ENCODE data around the gene NRXN3.

Gene NRXN3

DNA sequence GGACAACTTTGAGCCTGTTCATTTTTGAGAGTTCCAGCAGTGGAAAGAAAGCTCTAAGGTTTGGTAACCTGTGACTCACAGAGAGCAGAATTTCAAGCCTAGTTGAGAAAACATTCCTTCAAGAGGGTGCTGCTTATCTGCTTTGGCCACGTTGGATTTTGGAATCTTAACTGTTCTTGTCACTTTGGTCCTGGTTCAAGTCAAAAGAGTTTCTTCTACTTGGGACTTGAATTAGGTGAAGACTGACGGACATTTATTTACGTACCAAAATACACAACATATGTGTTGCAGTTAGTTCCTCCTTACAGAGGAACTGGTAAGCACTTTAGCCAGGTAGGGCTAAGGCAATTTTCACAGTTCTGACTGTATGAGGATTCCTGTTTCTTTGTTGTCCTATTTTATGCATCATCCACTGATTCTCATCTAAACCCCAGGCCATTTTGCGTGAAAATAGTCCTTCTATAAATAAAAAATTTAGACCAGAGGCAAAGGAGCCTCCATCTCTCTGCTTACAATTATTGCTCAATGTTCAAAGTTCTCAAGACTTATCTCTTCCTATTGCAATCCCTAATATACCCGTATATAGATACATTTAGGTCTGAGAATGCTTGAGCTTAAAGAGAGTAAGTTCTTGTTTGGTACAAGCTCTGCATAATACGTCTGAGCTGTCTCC is 1460.3 kb downstream of the NRXN3 start:
- in situ Hi-C loops (cut with MboI; ENCODE audit: low sequenced_read_pairs), result no loop called here

DNA sequence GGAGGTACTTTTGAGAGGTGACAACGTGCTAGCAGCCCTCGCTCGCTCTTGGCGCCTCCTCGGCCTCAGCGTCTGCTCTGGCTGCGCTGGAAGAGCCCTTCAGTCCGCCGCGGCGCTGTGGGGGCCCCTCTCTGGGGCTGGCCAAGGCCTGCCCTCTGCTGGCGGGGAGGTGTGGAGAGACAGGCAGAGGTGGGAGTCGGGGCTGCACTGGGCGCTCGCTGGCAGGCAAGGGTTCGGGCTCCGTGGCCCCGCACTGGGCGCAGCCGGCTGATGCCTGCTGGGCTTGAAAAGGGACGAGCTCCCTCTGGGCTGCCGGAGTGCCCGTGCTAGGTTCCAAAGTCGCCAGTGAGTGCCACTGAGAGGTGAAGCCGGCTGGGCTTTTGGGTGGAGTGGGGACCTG is 1461.1 kb downstream of the NRXN3 start:
- in situ Hi-C loops (cut with MboI; ENCODE audit: low sequenced_read_pairs), result no loop called here

DNA sequence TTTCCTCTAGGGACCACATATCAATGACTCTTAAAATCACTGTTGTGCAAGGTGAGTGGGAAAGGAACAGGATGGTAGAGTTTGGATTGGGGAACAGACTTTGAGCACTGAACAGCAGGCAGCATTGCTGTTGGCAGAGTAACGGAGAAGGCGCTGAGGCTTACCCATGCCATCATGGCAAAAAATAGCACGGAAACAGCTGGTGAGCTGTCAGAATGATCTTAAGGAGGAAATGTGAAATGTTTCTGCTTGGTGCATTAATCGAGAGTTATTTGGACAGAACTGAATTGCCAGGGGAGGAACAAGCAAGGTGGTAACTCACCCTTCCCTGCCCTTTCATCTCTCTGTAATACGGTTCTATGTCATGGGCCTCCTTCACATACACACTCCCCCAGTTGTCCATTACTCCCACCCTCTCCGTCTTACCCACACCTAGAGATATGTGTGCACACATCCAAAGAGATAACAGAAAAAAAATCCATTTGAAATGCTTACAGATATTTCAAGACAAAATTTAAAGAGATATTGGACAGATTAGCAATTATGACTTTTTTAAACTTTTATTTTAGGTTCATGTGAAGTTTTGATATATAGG is 1468.6 kb downstream of the NRXN3 start:
- in situ Hi-C loops (cut with MboI; ENCODE audit: low sequenced_read_pairs), result no loop called here

DNA sequence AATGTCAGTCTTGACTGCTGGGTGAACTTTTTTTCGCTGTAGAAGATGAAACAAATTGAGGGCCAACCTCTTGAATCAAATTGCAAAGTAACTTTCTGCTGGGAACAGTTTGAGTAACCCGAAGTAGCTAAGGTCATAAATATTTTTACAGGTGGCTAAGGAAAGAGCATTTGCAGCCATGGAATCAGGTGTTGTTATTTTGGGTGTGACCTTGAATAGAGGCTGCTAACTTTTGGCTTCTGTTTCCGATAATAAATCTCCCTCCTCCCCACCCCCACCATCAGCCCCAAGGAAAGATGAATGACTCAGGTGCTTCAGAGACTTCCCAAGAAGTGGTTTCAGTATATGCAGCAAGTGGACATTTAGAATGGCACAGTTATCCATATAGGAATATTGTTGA is 1469.4 kb downstream of the NRXN3 start:
- in situ Hi-C loops (cut with MboI; ENCODE audit: low sequenced_read_pairs), result no loop called here

DNA sequence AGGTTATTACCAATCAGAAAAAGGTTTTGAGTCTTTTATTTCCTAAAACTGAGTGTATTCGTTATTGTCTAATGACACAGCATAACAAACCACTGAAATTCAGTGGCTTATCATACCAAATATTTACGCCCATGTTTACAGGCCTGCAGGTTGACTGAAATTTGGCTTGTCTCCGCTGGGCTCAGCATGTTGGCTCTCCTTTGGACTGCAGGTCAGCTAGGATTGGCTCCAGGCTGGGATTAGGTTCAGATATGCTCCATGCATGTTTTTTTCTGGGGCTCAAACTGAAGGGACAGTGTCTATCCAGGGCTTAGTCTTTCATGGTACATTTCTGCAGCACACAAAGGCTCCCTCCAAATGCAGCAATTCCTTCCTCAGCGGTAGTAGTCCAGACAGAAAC is 1471.2 kb downstream of the NRXN3 start:
- in situ Hi-C loops (cut with MboI; ENCODE audit: low sequenced_read_pairs), result no loop called here

DNA sequence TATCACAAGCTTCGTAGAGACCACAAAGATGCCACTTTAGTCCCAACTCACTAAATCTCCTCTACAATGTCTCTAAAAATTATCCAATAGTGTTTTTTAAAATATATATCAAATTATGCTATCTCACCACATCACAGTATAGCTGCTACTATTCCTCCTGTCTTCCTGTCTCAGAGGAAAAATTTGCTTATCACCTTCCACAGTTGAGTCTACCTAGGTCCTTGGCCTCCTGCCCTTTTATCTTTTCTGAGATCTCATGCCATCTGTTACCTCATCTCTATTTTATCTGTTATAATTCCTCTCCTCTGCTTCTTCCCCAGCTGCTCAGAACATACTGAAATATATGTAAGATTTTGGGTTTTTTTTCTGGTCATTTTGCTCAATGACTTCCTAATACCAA is 1473.0 kb downstream of the NRXN3 start:
- in situ Hi-C loops (cut with MboI; ENCODE audit: low sequenced_read_pairs), result no loop called here

DNA sequence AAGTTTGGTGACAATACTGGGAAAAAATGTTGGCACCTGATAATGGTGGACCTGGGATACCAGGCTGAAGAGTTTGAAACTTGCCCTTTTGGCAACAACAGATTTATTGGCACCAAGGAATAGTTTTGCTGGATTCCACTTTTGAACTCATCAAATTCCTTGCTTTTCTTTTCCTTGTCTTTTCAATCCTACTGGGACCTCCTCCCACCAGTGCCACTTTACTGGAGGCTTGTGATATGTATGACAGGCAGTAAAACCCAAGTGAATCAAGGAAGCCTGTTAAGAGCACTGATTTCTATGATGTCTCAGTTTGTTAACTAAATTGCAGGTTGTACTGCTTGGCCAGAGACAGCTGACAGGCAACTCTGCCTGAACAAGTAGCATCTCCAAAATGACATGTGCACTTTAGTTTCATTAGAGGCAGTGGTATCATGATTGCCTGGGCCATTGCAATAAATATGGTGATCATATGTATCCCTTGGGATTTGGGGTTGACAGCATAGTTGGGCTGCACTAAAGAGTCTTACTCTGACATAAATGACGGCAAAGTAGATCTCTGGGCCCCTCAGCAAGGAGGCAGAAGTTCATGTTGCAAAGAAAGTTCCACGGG is 1475.7 kb downstream of the NRXN3 start:
- in situ Hi-C loops (cut with MboI; ENCODE audit: low sequenced_read_pairs), result no loop called here

DNA sequence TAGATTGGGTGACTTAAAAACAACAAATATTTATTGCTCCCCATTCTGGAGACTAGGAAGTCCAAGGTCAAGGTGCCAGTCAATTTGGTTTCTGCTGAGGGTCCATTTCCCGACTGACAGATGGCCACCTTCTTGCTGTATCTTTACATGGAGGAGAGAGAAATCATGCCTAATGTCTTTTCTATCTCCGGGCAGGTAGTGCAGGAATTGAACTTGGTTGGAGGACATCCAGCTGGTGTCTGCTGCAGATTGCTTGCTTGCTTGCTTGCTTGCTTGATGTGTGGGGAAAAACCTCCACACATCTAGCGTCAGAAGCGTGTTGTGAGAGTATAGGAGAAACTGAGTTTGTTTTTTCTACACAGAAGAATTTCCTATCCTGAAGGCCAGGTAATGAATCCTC is 1479.7 kb downstream of the NRXN3 start:
- in situ Hi-C loops (cut with MboI; ENCODE audit: low sequenced_read_pairs), result no loop called here

DNA sequence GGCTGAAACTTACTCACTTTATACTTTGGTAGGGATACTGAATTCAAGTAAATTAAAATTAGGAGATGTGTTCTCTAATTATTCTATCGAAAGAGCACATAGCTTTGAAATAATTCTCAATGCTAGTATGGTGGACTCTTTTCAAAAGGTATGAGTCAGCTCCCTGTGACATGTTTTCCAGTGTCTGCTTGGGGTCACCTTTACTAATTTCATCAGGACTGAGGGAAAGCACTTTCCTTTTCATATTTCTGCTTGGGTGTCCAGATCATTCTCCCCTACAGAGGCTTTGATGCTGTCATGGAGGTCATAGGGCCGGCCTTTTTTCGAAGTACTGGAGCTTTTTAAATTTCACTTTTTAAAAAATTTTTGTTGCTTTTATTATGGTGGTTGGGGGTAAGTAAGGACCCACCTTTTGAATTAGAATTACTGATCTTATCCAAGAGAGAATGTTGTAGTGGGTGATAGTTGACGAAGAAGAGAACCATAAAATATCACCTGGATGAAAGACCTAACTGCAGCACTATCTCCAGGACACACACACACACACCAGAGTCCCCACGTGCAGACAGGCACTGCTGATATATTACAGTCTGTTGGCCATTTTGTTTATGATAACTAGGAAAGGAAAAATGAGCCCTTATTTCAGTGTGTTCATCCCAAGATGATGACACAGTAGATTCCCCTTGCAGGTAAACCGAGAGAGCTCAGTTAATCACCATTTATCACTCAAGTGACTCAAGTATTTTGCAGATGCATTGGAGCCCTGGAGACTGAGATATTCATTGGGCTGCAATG is 1482.5 kb downstream of the NRXN3 start:
- in situ Hi-C loops (cut with MboI; ENCODE audit: low sequenced_read_pairs), result no loop called here

DNA sequence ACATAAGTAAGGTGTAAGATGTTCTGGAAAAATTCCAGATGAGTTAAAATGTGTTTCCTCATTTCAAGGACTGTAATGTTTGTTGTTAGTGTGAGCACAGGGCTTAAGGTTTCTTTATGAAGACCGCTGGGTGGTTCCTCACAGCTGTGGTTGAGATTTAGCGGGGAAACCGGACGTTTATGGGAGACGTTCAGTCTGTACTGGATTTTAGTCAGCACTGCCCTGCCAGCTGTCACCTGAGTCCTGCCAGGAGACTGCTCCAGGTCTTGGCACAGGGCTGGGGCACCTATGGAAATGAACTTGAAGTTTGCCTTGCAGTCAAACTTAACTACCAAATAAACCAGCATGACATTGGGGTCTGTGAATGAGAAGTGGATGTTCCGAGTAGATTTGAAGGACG is 1485.9 kb downstream of the NRXN3 start:
- in situ Hi-C loops (cut with MboI; ENCODE audit: low sequenced_read_pairs), result no loop called here

DNA sequence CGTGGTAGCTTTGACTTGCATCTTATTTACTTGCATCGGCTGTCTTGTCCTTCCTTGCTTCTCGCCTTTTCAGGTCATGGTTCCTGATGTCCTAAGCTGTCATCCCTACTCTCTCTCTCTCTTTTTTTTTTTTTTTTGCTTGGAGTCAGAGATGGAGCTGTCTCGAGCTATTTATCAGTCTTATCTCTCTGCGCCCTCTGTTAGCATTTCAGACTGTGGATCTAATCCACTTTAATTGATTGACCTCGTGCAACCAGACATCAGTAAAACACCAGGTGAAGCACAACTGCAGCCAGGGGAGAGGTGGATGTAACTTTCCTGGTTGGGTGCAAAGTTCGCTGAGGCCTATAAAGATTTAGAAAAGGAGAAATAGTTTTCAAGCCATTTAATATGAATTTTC is 1486.3 kb downstream of the NRXN3 start:
- in situ Hi-C loops (cut with MboI; ENCODE audit: low sequenced_read_pairs), result no loop called here

DNA sequence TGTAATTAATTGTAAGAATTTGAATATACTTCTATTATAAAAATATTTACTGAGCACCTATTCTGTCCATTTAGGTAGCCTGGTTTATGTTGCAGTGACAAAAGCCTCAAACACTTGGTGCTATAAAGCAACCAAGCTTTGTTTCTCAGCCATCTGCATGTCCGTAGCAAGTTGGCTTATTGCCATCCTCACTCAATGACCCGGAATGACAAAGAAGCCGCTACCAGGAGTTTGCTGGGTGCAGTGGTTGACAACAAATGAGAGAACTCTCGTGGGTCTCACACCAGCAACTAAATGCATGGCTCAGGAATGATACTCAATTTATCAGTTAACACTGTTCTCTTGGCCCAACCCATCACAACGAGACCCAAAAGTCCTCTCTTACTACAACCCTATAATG is 1488.0 kb downstream of the NRXN3 start:
- in situ Hi-C loops (cut with MboI; ENCODE audit: low sequenced_read_pairs), result no loop called here

DNA sequence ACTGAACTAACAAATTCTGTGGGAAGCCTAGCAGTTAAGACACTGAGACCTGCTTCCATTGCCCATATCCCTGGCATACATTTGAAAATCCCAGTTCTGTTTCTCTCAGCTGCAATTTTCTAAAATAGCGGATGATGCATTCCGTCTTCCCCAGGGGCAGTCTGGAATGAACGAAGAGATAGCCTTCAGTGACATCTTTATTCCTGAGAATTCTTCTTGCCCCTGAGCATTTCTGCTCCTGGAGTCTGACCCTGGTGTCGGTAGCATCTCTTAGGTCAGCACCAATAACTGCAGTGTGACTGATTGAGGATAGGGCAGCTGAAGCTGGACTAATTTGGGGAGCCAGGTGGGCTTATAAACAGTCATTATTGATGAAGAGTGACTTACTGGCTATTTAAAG is 1488.6 kb downstream of the NRXN3 start:
- in situ Hi-C loops (cut with MboI; ENCODE audit: low sequenced_read_pairs), result no loop called here

DNA sequence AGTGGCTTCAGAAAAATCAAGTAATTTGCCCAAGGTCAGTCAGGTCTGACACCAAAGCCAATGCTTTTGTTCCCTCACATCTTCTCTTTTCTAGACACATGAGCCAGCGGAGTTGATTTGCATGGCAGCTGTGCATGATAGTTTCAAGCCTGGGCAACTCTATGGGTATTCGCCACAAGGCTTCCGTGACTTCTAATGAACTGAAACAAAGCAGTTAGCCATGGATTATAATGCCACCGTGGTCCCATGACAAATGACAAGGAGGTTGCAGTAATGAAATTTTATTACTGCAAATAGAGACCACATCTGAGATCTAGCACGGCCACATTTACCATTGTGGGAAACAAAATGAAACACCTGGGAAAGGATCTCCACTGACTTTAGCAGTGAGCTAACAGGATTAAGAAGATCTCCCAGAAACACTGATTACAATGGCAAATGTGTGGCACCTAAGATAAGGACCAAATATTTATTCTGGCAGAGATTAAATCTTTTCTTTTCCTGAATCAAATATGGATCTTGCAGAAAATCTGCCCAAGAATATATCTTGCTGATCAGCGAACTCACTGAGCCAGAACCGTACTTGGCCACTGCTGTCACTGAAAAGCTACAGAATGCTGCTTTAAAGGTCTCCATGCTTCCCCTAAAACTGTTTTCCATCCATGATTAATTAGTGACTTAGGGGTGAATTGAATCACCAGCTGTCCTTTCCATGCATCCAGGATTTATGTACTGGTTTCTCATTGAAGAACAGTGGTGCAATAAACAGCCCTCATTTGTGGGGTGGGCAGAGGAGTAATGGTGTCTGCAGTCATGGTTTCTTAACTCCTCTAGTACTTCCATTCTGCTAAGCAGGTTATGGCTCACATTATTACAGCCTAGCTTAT is 1490.1 kb downstream of the NRXN3 start:
- in situ Hi-C loops (cut with MboI; ENCODE audit: low sequenced_read_pairs), result no loop called here

DNA sequence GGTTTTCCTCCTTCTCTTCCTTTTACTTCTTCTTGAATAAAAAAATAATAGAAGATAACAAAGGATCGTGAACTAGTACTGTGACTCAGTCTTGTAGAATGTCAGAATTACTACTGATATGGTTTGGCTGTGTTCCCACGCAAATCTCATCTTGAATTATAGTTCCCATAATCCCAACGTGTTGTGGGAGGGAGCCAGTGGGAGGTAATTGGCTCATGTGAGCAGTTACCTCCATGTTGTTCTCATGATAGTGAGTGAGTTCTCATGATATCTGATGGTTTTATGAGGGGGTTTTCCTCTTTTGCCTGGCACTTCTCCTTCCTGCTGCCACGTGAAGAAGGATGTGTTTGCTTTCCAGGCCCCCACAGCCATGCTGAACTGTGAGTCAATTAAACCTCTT is 1491.6 kb downstream of the NRXN3 start:
- in situ Hi-C loops (cut with MboI; ENCODE audit: low sequenced_read_pairs), result no loop called here

DNA sequence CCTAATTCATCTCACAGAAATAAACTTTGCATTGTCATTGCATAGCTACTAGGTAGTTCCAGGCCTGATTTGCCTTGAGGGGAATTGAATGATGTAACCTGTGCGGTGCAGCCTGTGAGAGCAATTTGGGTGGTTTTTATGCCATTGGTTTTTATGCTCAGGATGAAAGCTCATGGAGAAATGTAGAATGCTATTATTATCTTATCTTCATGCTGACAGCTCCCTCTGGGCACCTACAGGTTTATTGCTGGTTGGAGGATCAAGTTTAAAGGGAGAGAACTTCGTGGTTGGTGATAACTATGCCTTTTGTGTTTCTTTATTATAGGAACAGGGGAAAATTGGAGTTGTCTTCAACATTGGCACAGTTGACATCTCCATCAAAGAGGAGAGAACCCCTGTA is 1493.3 kb downstream of the NRXN3 start:
- in situ Hi-C loops (cut with MboI; ENCODE audit: low sequenced_read_pairs), result no loop called here

DNA sequence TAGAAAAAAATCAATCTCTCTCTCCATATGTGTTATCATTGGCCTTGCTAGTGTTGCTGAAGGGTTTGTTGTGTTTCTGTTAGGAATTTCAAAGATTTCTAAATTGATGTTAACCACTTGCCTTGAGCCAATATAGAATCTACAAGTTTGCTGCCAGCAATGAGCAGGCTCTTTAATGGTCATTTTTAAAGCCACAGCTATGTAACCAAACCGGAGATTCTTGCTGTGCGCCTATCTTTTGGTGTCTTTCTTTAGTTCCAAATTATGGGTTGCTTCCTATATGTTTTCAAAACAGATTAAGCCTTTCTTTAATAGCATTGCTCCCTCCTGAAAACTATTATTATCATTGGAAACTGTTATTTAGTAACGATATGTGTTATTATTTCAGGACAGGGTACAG is 1495.4 kb downstream of the NRXN3 start:
- in situ Hi-C loops (cut with MboI; ENCODE audit: low sequenced_read_pairs), result no loop called here

DNA sequence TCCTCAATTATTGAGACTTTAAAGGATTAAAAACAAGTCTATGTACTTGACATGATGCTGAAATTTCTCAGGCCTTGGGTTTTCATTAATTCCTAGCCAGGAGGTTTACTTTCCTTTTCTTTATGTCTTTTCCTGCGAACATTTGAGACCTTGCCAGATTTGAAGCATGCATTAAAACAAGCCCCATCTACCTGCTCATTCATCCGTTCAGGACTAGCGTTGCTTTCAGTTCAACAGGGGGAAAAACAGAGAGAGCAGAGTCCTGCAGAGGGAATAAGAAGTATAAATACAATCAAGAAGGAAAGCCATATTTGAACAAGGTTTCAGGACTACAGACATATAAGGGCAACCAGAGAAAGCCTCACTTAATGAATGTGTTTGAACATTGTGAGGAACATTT is 1498.8 kb downstream of the NRXN3 start:
- in situ Hi-C loops (cut with MboI; ENCODE audit: low sequenced_read_pairs), result no loop called here

DNA sequence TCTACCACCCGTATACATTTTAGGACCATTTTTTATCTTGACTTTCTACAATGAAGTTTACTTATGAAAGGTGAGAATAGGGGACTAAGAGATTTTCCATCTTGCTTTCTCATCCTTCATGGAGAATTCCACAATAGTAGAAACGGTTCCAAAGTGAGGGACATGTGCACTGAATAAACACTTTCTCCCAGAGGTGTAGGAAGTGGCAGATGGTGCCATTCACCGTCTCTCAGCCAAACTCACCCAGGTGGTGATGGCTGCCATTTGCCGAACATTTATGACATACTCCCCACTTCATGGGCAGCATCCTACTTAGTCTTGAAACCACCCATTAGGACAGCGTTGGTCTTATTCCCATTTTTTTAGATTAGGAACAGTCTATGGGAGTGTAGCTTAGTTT is 1500.6 kb downstream of the NRXN3 start:
- in situ Hi-C loops (cut with MboI; ENCODE audit: low sequenced_read_pairs), result no loop called here

DNA sequence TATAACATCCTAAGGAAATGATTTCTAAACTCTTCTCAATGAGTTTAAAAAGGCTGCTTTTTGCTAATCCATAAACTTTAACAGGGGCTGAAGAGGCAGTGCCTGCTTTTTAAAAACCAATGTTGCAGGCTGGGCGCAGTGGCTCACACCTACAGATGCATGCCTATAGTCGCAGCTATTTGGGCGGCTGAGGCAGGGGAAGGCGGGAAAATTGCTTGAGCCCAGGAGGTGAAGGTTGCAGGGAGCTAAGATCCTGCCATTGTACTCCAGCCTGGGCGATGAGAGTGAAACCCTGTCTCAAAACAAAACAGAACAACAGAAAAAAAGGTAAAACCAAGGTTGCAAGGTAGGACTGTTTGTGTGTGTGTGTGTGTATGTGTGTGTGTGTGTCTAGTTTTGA is 1509.9 kb downstream of the NRXN3 start:
- in situ Hi-C loops (cut with MboI; ENCODE audit: low sequenced_read_pairs), result no loop called here

DNA sequence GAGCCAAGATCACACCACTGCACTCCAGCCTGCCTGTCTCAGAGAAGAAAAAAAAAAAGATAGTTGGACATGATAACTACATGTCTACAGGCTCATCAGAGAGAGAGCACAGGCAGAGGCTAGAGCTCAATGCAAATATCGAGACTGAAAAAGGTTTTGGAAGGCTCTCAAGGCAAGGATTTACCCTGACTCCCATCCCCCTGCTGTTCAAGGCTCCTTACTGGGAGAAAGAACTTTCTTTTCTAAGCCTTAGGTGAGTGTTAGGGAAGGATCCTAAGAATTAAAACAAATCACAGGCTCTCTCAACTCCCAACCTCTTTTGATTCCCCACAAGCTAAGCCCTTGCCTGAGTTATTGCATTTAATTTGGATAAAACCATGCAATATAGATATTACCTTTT is 1516.0 kb downstream of the NRXN3 start:
- in situ Hi-C loops (cut with MboI; ENCODE audit: low sequenced_read_pairs), result no loop called here

Measured in HL-60/S4 treated with phorbol 12-myristate 13-acetate at 8.2 ng/mL for 4 days and 3 days (cell line).